SK-N-SH (cell line): ENCODE measurements around the gene CCDC61.
A peak's percentile ranks its signal among the peaks of the same experiment; 100 is the strongest.

Experiments
- CHD2 ChIP-seq: fragments of 150-350 bp; IDR thresholded peaks from 2 replicates; pipeline ENCODE4 v1.6.1; 2018; ENCODE audit warnings: low read length; ENCODE audit not compliant: partially characterized antibody
- CTCF ChIP-seq: fragments of 200-600 bp; sonication (generic); IDR thresholded peaks from 2 replicates; pipeline ENCODE4 v1.6.1; 2017; ENCODE audit warnings: antibody characterized with exemption, mild to moderate bottlenecking, moderate library complexity
- EZH2phosphoT487 ChIP-seq: fragments of 200-600 bp; sonication (generic); IDR thresholded peaks from 2 replicates; pipeline ENCODE4 v1.6.1; 2017; ENCODE audit warnings: low read depth, mixed run types, mild to moderate bottlenecking, antibody characterized with exemption, moderate library complexity, borderline replicate concordance
- GATA2 ChIP-seq: sonication (generic); formaldehyde crosslinking; IDR thresholded peaks from 2 replicates; pipeline ENCODE4 v1.5.0; 2020; ENCODE audit warnings: mild to moderate bottlenecking, missing genetic modification reagents
- MXI1 ChIP-seq: IDR thresholded peaks from 2 replicates; pipeline ENCODE4 v1.6.1; 2012; ENCODE audit warnings: mild to moderate bottlenecking, low read depth, low read length, improper control_type of control experiment
- NFIC ChIP-seq: IDR thresholded peaks from 2 replicates; pipeline ENCODE4 v1.4.0; 2012; ENCODE audit warnings: borderline replicate concordance
- NRF1 ChIP-seq: IDR thresholded peaks from 2 replicates; pipeline ENCODE4 v1.6.1; 2012; ENCODE audit warnings: low read depth, mild to moderate bottlenecking, low read length
- POLR2AphosphoS5 ChIP-seq: IDR thresholded peaks from 2 replicates; pipeline ENCODE4 v1.6.1; 2012; ENCODE audit warnings: low read depth, low read length
- RAD21 ChIP-seq: IDR thresholded peaks from 2 replicates; pipeline ENCODE4 v1.6.1; 2012; ENCODE audit warnings: mild to moderate bottlenecking, low read length
- REST ChIP-seq: IDR thresholded peaks from 2 replicates; pipeline ENCODE4 v1.6.1; 2012; ENCODE audit warnings: mild to moderate bottlenecking, low read depth, low read length, moderate library complexity
- TAF1 ChIP-seq: IDR thresholded peaks from 2 replicates; pipeline ENCODE4 v1.6.1; 2012; ENCODE audit warnings: low read depth, mild to moderate bottlenecking, low read length, moderate library complexity, borderline replicate concordance
- TCF12 ChIP-seq: IDR thresholded peaks from 2 replicates; pipeline ENCODE4 v1.4.0; 2012
- USF2 ChIP-seq: fragments of 150-350 bp; IDR thresholded peaks from 2 replicates; pipeline ENCODE4 v1.6.1; 2017; ENCODE audit warnings: antibody characterized with exemption, low read length, low read depth, borderline replicate concordance

GRCh38 chr19:45952686-45953505 lies 42.4 kb upstream of the CCDC61 start:
- no peak for TF ChIP-seq USF2
- TF ChIP-seq NRF1 = no peak
- no peak for TF ChIP-seq CTCF
- no peak for TF ChIP-seq TAF1
- no peak for TF ChIP-seq NFIC
- TF ChIP-seq EZH2phosphoT487 = no peak
- no peak for TF ChIP-seq RAD21
- TF ChIP-seq GATA2 (CRISPR knock-in tag) = no peak
- no peak for TF ChIP-seq POLR2AphosphoS5
- TF ChIP-seq MXI1 = no peak
- TF ChIP-seq CHD2 = no peak
- peak; percentile 95 for TF ChIP-seq REST
- TF ChIP-seq TCF12 = no peak
